Epithelial cell of proximal tubule (primary cell): ENCODE measurements around the gene DMD. TPM values are rescaled to one million over a fixed set of nuclear protein-coding genes. Genes with fewer than 3 reads are reported as not detected.
"Not testable (repeated sequence)": the region's sequence is repeated elsewhere in the genome, so short reads cannot be mapped to it uniquely, and the experiment has no call there.

Source experiments
- DNase-seq: peaks from one replicate; pipeline ENCODE4 v3.0.0-alpha.2; 2011; ENCODE audit warnings: low read depth
- H3K4me3 ChIP-seq: 2 replicates; pipeline ENCODE4 v1.5.1; 2011; ENCODE audit warnings: low read depth, mild to moderate bottlenecking, low read length
- total RNA-seq: library from RNA; depleted of rRNA; stranded (reverse); fragments of >200 nt; gene quantifications from 2 replicates; pipeline ENCODE4 v1.2.3, GENCODE V29; 2015
- TF ChIP-seq, protein P1 (sequence below): conservative IDR thresholded peaks from 2 replicates; pipeline ENCODE4 v1.5.1; 2012; ENCODE audit warnings: low read depth, mild to moderate bottlenecking, low read length

The DMD gene
- total RNA-seq, 1 donor from 2014 or later: 1.3 TPM

DNA sequence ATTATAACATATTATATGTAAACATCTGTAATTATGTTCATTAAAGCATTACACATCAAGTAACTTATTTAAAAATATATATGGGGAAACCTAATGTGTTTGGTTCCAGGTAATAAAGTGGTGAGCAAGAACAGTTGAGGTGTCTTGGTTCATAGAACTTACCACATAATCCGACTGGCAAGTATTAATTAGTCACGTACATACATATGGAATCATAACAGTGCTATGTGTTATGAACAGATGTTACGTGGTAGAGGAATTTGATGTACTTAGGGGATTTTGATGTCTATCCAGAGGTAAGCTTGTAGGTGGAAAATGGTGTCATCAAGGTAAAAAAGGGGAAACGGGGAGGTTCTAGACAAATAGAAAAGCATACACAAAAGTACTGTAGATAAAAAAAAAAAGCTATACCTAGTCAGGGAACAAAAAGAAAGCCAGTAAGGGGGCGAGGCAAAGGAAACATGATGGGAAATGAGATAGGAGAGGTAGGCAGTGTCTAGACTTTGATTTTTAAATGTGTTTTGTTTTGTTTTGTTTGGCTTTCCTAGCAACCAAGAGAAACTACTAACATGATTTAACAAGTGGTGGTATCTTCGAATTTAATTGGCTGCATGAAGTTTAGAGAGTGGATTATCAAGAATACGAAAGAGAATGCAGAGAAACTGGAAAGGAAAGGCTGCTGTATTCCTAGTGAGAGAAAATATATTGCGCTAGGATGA is 12.6 kb downstream of the DMD start:
- H3K4me3 ChIP-seq: no peak overlapping the region
- TF ChIP-seq, protein P1, sequence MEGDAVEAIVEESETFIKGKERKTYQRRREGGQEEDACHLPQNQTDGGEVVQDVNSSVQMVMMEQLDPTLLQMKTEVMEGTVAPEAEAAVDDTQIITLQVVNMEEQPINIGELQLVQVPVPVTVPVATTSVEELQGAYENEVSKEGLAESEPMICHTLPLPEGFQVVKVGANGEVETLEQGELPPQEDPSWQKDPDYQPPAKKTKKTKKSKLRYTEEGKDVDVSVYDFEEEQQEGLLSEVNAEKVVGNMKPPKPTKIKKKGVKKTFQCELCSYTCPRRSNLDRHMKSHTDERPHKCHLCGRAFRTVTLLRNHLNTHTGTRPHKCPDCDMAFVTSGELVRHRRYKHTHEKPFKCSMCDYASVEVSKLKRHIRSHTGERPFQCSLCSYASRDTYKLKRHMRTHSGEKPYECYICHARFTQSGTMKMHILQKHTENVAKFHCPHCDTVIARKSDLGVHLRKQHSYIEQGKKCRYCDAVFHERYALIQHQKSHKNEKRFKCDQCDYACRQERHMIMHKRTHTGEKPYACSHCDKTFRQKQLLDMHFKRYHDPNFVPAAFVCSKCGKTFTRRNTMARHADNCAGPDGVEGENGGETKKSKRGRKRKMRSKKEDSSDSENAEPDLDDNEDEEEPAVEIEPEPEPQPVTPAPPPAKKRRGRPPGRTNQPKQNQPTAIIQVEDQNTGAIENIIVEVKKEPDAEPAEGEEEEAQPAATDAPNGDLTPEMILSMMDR: no peak
- no peak for DNase-seq

DNA sequence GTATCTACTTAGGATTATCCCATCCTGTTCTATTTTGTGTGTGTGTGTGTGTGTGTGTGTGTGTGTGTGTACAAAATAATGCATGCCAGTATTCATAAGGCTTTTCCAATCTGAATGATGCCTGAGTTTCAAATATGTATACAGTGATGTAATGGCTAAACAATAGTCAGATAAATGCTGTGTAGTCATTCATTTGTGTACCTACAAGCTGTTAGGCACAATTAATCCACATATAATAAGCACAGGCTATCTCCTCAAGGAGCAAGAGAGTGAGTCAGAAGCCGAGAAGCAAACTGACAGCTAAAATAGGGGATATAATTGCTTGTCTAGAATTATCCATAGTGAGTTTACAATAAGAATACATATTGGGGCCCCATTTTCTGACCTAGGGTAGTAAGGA is 15.7 kb downstream of the DMD start:
- no peak for DNase-seq
- TF ChIP-seq, protein P1: no peak

DNA sequence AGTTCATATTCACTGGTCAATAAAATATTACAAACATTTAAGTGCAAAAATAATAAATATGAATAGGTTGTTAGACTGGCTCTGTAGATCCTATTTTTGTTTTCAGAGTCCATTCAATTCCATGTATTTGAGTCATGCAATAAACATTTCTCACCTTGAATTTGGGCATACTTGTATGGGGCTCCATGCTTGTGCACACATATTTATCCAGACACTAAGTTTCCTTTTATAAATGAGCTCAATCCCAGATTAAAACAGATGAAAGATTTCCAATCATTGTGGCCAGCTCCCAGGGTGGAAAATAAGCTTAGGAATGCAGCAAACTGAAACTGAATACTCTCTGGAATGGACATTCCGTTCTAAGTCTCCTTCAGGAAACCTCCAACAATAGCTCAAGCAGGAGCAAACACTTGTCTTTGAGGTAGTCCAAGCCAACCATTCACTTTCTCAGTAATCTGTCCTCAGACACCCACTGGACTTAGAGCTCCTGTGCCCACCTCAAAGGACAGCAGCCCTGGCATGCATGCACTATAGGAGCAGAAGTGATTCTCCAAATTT is 16.4 kb downstream of the DMD start:
- no peak for DNase-seq
- no peak overlapping the region for H3K4me3 ChIP-seq
- TF ChIP-seq, protein P1: no peak

More for the DNA sequence above, 15.7 kb downstream of the DMD start:
- no peak overlapping the region for H3K4me3 ChIP-seq

DNA sequence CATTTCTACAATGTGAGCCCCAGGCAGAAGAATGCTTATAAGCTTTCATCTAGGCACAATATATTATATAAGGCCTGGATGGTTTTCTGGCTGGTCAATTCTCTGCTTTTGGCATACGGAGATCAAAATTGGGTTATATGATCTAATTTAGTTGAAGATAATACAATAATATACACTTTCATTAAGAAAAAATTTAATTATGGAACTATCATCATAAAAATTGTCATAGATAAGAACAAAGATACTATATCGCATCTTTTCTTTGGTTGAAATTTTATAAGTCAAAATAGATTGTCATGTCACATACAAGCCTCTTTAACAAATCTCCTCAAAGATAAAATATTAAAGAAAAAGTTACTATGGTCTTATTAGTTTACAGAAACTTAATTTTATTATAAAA is 17.1 kb downstream of the DMD start:
- no peak overlapping the region for H3K4me3 ChIP-seq
- DNase-seq: no peak
- TF ChIP-seq, protein P1: no peak

DNA sequence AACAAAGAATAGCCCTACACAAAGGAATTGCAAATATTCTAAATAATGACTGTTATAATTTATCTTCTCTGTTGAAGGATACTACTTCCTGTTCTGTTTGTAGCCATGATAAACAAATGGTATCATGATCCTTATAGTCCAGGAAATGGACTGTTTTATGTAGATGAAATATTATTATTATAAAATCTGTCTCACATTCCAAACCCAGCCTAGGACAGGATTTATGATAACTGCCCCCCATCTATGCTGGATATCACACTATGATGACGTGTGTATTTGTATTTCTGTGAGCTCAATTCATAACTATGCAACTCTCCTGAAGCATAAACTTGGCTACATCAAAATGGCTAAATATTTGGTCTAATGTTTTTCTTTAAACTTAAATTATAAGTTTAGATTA is 21.3 kb downstream of the DMD start:
- TF ChIP-seq, protein P1: no peak
- H3K4me3 ChIP-seq: no peak overlapping the region
- no peak for DNase-seq

DNA sequence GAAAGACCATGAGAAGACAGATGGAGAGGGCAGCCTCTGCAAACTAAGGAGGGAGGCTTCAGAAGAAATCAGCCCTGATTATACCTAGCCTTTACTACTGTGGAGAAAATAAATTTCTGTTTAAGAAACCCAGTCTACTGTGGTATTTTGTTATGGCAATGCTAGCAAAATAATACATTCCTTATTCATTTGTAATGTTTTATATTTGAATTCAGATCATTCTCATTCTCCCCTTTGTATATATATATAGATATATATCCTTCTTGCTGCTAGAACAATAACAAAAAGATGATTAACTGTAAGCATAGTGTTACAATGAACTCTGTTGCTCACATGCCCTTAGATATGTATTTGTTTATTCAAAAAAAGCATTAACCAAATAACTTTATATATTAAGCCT is 22.5 kb downstream of the DMD start:
- DNase-seq: no peak
- TF ChIP-seq, protein P1: no peak
- H3K4me3 ChIP-seq: no peak overlapping the region

DNA sequence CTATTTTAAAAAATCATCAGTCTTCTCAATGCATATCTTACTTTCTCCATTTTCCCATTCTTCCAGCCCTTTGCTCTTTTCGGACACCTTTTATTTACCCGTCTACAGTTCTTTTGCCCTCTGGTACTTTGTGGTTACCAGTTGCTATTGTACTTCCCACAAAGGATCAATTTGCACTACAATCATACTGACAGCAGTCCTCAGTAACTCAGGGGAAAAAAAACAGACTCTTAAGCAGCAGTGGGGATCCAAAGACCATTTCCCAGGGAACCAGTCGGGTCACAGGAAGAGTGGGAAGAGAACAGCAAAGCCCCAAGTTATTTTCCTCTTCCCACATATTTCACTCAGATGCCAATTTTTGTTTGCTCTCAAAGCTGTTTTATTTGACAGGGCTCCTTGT is 23.1 kb downstream of the DMD start:
- H3K4me3 ChIP-seq: no peak overlapping the region
- TF ChIP-seq, protein P1: no peak
- DNase-seq: no peak

DNA sequence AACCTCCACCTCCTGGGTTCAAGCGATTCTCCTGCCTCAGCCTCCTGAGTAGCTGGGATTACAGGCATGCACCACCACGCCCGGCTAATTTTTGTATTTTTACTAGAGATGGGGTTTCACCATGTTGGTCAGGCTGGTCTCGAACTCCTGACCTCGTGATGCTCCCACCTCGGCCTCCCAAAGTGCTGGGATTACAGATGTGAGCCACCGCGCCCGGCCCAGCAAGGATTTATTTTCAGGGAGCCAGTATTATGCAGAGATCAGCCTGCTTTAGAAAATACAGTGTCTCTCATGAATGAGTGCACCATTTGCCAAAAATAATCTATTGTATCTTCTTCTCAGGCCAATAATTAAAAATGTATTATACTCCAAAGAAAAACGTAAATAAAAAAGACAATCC is 26.5 kb downstream of the DMD start:
- not testable (repeated sequence) for DNase-seq, H3K4me3 ChIP-seq
